Pancreas (tissue), 10 donors: ENCODE data around the gene PPP2R3C. TPM values are rescaled to one million over a fixed set of nuclear protein-coding genes. Genes with fewer than 3 reads are reported as not detected.
"Not testable (repeated sequence)": the region's sequence is repeated elsewhere in the genome, so short reads cannot be mapped to it uniquely, and the experiment has no call there.

Source experiments
- ATAC-seq, 4 donors: fragments of 200-7000 bp; cut with Tn5 transposase; one replicate each; pipeline versions ENCODE4 v1.8.0 to v1.9.1; 2020; ENCODE audit warnings: mild to moderate bottlenecking in 4 of 4, moderate library complexity in 4 of 4
- DNase-seq, 6 donors: peaks; one replicate each; pipeline ENCODE4 v3.0.0-alpha.2; 2020
- FAIRE-seq: peaks from 2 replicates; lab custom pipeline; 2012; peaks lifted over from hg19 to GRCh38; lab: Jason Lieb, UNC
- H3K27ac ChIP-seq, 4 donors: fragments of 200-600 bp; sonication (generic); 1 replicate in 3 of 4; 2 replicates in 1 of 4; pipeline versions ENCODE4 v1.5.0 to v1.8.0; 2020
- H3K27me3 ChIP-seq, 4 donors: fragments of 200-600 bp; one replicate each; pipeline ENCODE4 v1.8.0; 2021
- H3K36me3 ChIP-seq, 3 donors: fragments of 200-600 bp; sonication (generic) in 1 of 3; one replicate each; pipeline versions ENCODE4 v1.5.0 to v1.8.0; 2020 to 2021
- H3K4me1 ChIP-seq, 3 donors: fragments of 200-600 bp; one replicate each; pipeline ENCODE4 v1.8.0; 2021
- H3K4me3 ChIP-seq, 4 donors: fragments of 200-600 bp; sonication (generic) in 2 of 4; one replicate each; pipeline versions ENCODE4 v1.5.0 to v1.8.0; 2020 to 2021
- H3K9me3 ChIP-seq, 4 donors: fragments of 200-600 bp; one replicate each; pipeline ENCODE4 v1.8.0; 2021
- WGBS, 2 donors: extraction: QIAGEN DNeasy Blood & Tissue Kit; methylation state at CpG; one replicate each; pipeline ENCODE4 v1.1.7; 2013; 5-methylcytosine and 5-hydroxymethylcytosine counted together
- intact Hi-C, 3 donors: fragments of 100-400 bp; cut with DNase I; formaldehyde crosslinking; loops; one replicate each; pipeline versions ENCODE4 v1.11.1 to v1.14.2; 2022
- polyA plus RNA-seq, 2 donors: library from polyadenylated mRNA; stranded (reverse); fragments of 200-250 nt; gene quantifications; one replicate each; pipeline ENCODE4 v1.2.3, GENCODE V29; 2013
- total RNA-seq, 6 donors: library from RNA; stranded (reverse); fragmentation: NEBNext Ultra II Directional in 4 of 6; extraction: Animal tissue kit (Norgen Biotek cat#: 25700) in 4 of 6; gene quantifications; one replicate each; pipeline versions ENCODE4 v1.2.1 to v1.2.4, GENCODE V29; 2021 to 2023
- TF ChIP-seq, protein P1 (sequence below), 4 donors: fragments of 200-600 bp; sonication (generic) in 3 of 4; IDR thresholded peaks; one replicate each; pipeline versions ENCODE4 v1.5.0 to v1.8.0; 2021; ENCODE audit warnings: antibody characterized with exemption in 4 of 4
- donor health status: healthy with polysubstance abuse.
- donor health status: DM: no; HTN: no; CAD: no; lungs with moderate emphysema.
- donor health status: DM: no; HTN: no; CAD: no.
- donor health status: control.
- donor health status: control.
- donor health status: Bipolar disorder and iron deficiency.
- donor health status: DM: yes; HTN: yes; CAD: no.
- donor health status: DM: no; HTN: no; CAD: no.
- donor health status: DM: no; HTN: no; CAD: no.
- donor health status: DM: yes; HTN: yes; CAD: no.

PPP2R3C gene
- total and polyA plus RNA-seq, 8 donors = 6.0 to 18.0 (median 8.3) TPM

DNA sequence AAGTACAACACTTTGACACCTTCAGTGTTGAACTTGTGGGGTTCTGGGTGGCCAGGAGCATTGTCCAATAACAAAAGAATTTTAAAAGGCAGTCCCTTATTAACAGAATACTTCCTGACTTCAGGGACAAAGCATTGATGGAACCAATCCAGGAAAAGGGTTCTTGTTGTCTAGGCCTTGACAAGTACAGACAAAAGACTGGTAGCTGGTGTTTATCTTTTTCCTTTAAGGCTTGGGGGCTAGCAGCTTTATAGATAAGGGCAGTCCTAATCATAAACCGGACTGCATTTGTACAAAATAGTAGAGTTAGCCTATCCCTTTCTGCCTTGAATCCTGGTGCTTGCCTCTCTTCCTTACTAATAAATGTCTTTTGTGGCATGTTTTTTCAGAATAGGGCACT is 48.3 kb downstream of the PPP2R3C start:
- H3K9me3 ChIP-seq = no peaks in the 10 kb centered on the region
- H3K4me1 ChIP-seq = no peaks in the 10 kb centered on the region
- H3K4me3 ChIP-seq = no peak overlapping the region
- FAIRE-seq (no peak), ATAC-seq (no peak), DNase-seq (no peak)
- TF ChIP-seq, protein P1, sequence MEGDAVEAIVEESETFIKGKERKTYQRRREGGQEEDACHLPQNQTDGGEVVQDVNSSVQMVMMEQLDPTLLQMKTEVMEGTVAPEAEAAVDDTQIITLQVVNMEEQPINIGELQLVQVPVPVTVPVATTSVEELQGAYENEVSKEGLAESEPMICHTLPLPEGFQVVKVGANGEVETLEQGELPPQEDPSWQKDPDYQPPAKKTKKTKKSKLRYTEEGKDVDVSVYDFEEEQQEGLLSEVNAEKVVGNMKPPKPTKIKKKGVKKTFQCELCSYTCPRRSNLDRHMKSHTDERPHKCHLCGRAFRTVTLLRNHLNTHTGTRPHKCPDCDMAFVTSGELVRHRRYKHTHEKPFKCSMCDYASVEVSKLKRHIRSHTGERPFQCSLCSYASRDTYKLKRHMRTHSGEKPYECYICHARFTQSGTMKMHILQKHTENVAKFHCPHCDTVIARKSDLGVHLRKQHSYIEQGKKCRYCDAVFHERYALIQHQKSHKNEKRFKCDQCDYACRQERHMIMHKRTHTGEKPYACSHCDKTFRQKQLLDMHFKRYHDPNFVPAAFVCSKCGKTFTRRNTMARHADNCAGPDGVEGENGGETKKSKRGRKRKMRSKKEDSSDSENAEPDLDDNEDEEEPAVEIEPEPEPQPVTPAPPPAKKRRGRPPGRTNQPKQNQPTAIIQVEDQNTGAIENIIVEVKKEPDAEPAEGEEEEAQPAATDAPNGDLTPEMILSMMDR (IDR thresholded peaks at IDR 0.05) = no peak
- intact Hi-C loops = no loop called here
- 70 to 78% methylated on average over 1 of the region's 1 CpG for WGBS, 2 donors
- H3K27me3 ChIP-seq = no peaks in the 10 kb centered on the region
- no peak overlapping the region for H3K27ac ChIP-seq
- peaks cover 0 to 4% (median 0%) of the 10 kb centered on the region in 3 donors for H3K36me3 ChIP-seq

- Histone ChIP-seq H3K9me3 (no peaks in the 10 kb centered on the region), H3K4me3 (no peak overlapping the region), H3K27me3 (no peaks in the 10 kb centered on the region), H3K27ac (no peak overlapping the region), H3K36me3 (no peaks in the 10 kb centered on the region), H3K4me1 (no peaks in the 10 kb centered on the region)
- DNase-seq (no peak), ATAC-seq (no peak), FAIRE-seq (no peak)
- intact Hi-C loops = no loop called here
- TF ChIP-seq, protein P1 (IDR thresholded peaks at IDR 0.05) = no peak
- 96 to 99% methylated on average over 3 of the region's 3 CpGs for WGBS, 2 donors
Observed at GRCh38 chr14:35072226-35072625, 49.6 kb downstream of the PPP2R3C start.

- H3K36me3 ChIP-seq = no peaks in the 10 kb centered on the region
- H3K27ac ChIP-seq = no peak overlapping the region
Observed at GRCh38 chr14:35068238-35069012, 53.4 kb downstream of the PPP2R3C start.

GRCh38 chr14:35065731-35066130 is 56.1 kb downstream of the PPP2R3C start:
- DNase-seq, H3K9me3 ChIP-seq, intact Hi-C loops, H3K36me3 ChIP-seq, FAIRE-seq, ATAC-seq, H3K27ac ChIP-seq, H3K4me1 ChIP-seq, H3K27me3 ChIP-seq, H3K4me3 ChIP-seq: not testable (repeated sequence)
- WGBS, 2 donors = 89 to 94% methylated on average over 5 of the region's 5 CpGs

More at GRCh38 chr14:35068238-35069012, 53.4 kb downstream of the PPP2R3C start:
- H3K27me3 ChIP-seq = no peaks in the 10 kb centered on the region
- no peaks in the 10 kb centered on the region for H3K9me3 ChIP-seq
- ATAC-seq (no peak), FAIRE-seq (peak; percentile 57), DNase-seq (no peak)
- no peaks in the 10 kb centered on the region for H3K4me1 ChIP-seq
- WGBS, 2 donors = 93 to 97% methylated on average over 4 of the region's 4 CpGs
- TF ChIP-seq, protein P1 (IDR thresholded peaks at IDR 0.05) = no peak
- intact Hi-C loops = no loop called here
- no peak overlapping the region for H3K4me3 ChIP-seq

- DNase-seq (peak in 3 of 6 donors; percentile 26 to 66 (median 54)), ATAC-seq (peak; percentile 73 to 93 (median 88))
- H3K36me3 ChIP-seq, intact Hi-C loops, H3K9me3 ChIP-seq, H3K27me3 ChIP-seq, H3K4me3 ChIP-seq, H3K4me1 ChIP-seq, FAIRE-seq: not testable (repeated sequence)
- WGBS, 2 donors = 55 to 56% methylated on average over 1 of the region's 1 CpG
- peak overlapping the region in 1 of 4 donors; percentile 3 for H3K27ac ChIP-seq
Observed at GRCh38 chr14:35061113-35061791, 60.5 kb downstream of the PPP2R3C start.
